ENCODE measurements around the gene CAPN2.
"Not testable (repeated sequence)": the region's sequence is repeated elsewhere in the genome, so short reads cannot be mapped to it uniquely, and the experiment has no call there.

The CAPN2 gene

GRCh38 chr1:223739366-223740037 is 27.2 kb downstream of the CAPN2 start:
- no peak for DNase-seq (ENCODE audit: low read depth)

GRCh38 chr1:223740038-223740736 is 27.8 kb downstream of the CAPN2 start:
- not testable (repeated sequence) for DNase-seq (ENCODE audit: low read depth)

GRCh38 chr1:223741861-223742260 is 29.5 kb downstream of the CAPN2 start:
- no peak for DNase-seq (ENCODE audit: low read depth)

GRCh38 chr1:223742856-223743517 is 30.6 kb downstream of the CAPN2 start:
- DNase-seq (ENCODE audit: low read depth) = no peak

GRCh38 chr1:223745731-223746130 is 33.4 kb downstream of the CAPN2 start:
- no peak for DNase-seq (ENCODE audit: low read depth)

GRCh38 chr1:223747838-223748335 is 35.5 kb downstream of the CAPN2 start:
- DNase-seq (ENCODE audit: low read depth) = no peak

- no peak for DNase-seq (ENCODE audit: low read depth)
Measured at GRCh38 chr1:223748405-223748772, 36.0 kb downstream of the CAPN2 start.

- peak; percentile 24 for DNase-seq (ENCODE audit: low read depth)
Measured at GRCh38 chr1:223748773-223749733, 36.7 kb downstream of the CAPN2 start.

GRCh38 chr1:223750730-223751570 is 38.6 kb downstream of the CAPN2 start:
- no peak for DNase-seq (ENCODE audit: low read depth)

- no peak for DNase-seq (ENCODE audit: low read depth)
Measured at GRCh38 chr1:223751696-223752095, 39.4 kb downstream of the CAPN2 start.

GRCh38 chr1:223752721-223753515 is 40.6 kb downstream of the CAPN2 start:
- no peak for DNase-seq (ENCODE audit: low read depth)

- no peak for DNase-seq (ENCODE audit: low read depth)
Measured at GRCh38 chr1:223754681-223755431, 42.5 kb downstream of the CAPN2 start.

- DNase-seq (ENCODE audit: low read depth) = no peak
Measured at GRCh38 chr1:223755432-223755792, 43.1 kb downstream of the CAPN2 start.

- no peak for DNase-seq (ENCODE audit: low read depth)
Measured at GRCh38 chr1:223755992-223756775, 43.8 kb downstream of the CAPN2 start.

- DNase-seq (ENCODE audit: low read depth) = no peak
Measured at GRCh38 chr1:223756806-223757700, 44.7 kb downstream of the CAPN2 start.

GRCh38 chr1:223758734-223759133 is 46.4 kb downstream of the CAPN2 start:
- no peak for DNase-seq (ENCODE audit: low read depth)

- no peak for DNase-seq (ENCODE audit: low read depth)
Measured at GRCh38 chr1:223759273-223759672, 46.9 kb downstream of the CAPN2 start.

- no peak for DNase-seq (ENCODE audit: low read depth)
Measured at GRCh38 chr1:223760833-223761232, 48.5 kb downstream of the CAPN2 start.

Measured in T-helper 22 cell (primary cell).